HG02763 (cell line): Measurements from ENCODE around the gene ZNF740.
A peak's percentile ranks its signal among the peaks of the same experiment; 100 is the strongest.
"Not testable (repeated sequence)": the region's sequence is repeated elsewhere in the genome, so short reads cannot be mapped to it uniquely, and the experiment has no call there.

Source experiments
- ATAC-seq: cut with Tn5 transposase; IDR thresholded peaks from one replicate; pipeline ENCODE4 v1.9.1; 2021; ENCODE audit warnings: mild to moderate bottlenecking, moderate library complexity; ENCODE audit not compliant: unreplicated experiment

ZNF740 gene

GRCh38 chr12:53193985-53194716, 13.6 kb downstream of the ZNF740 start:
- no peak for ATAC-seq

- no peak for ATAC-seq
Observed at GRCh38 chr12:53194973-53195372, 14.5 kb downstream of the ZNF740 start.

GRCh38 chr12:53195516-53196420, 15.2 kb downstream of the ZNF740 start:
- ATAC-seq, result no peak

GRCh38 chr12:53196486-53196885, 16.0 kb downstream of the ZNF740 start:
- no peak for ATAC-seq

- no peak for ATAC-seq
Observed at GRCh38 chr12:53197011-53197640, 16.6 kb downstream of the ZNF740 start.

GRCh38 chr12:53198486-53199110, 18.1 kb downstream of the ZNF740 start:
- no peak for ATAC-seq

GRCh38 chr12:53199700-53200099, 19.2 kb downstream of the ZNF740 start:
- ATAC-seq, result no peak

- ATAC-seq, result peak; percentile 15
Observed at GRCh38 chr12:53200107-53200457, 19.6 kb downstream of the ZNF740 start.

GRCh38 chr12:53200458-53201176, 20.1 kb downstream of the ZNF740 start:
- ATAC-seq, result peak; percentile 56

- ATAC-seq, result no peak
Observed at GRCh38 chr12:53201177-53201541, 20.6 kb downstream of the ZNF740 start.

GRCh38 chr12:53201639-53202038, 21.1 kb downstream of the ZNF740 start:
- ATAC-seq, result no peak

GRCh38 chr12:53202316-53202715, 21.8 kb downstream of the ZNF740 start:
- ATAC-seq, result not testable (repeated sequence)

- no peak for ATAC-seq
Observed at GRCh38 chr12:53204351-53204750, 23.8 kb downstream of the ZNF740 start.

GRCh38 chr12:53205747-53206419, 25.4 kb downstream of the ZNF740 start:
- no peak for ATAC-seq

- peak; percentile 39 for ATAC-seq
Observed at GRCh38 chr12:53207042-53207441, 26.5 kb downstream of the ZNF740 start, which contains the start of gene ITGB7. Gene ITGB7, minus strand, starts transcription at chr12:53207251. Its CDS starts 6,808 bp downstream, at chr12:53200443.

- no peak for ATAC-seq
Observed at GRCh38 chr12:53208435-53208834, 27.9 kb downstream of the ZNF740 start.

GRCh38 chr12:53208877-53209463, 28.4 kb downstream of the ZNF740 start:
- ATAC-seq, result no peak

- ATAC-seq, result no peak
Observed at GRCh38 chr12:53210843-53211242, 30.3 kb downstream of the ZNF740 start.
